T47D (cell line): ENCODE results near the gene PIKFYVE.

Source experiments
- DNase-seq, 2 experiments: peaks; one replicate each; pipeline versions ENCODE4 v3.0.0 to v3.0.0-alpha.2; 2011 to 2012; ENCODE audit warnings: low read depth in 1 of 2, low spot score in 1 of 2
- JUND ChIP-seq: IDR thresholded peaks from 2 replicates; pipeline ENCODE4 v1.6.1; 2012; ENCODE audit warnings: low read depth
- in situ Hi-C: cut with HindIII; loops from 2 replicates; pipeline ENCODE4 v1.10.0; 2016; ENCODE audit warnings: low sequenced_read_pairs, low pct_unique_long_range_greater_than_20kb

Gene PIKFYVE

GRCh38 chr2:208399201-208399600, 133.1 kb downstream of the PIKFYVE start:
- in situ Hi-C loops = no loop called here
- TF ChIP-seq JUND = no peak
- peak in 1 of 2 experiments; percentile 7 for DNase-seq

- no peak for DNase-seq
- in situ Hi-C loops = no loop called here
- no peak for TF ChIP-seq JUND
Observed at GRCh38 chr2:208406474-208407451, 140.7 kb downstream of the PIKFYVE start, which contains the start of gene PTH2R. Gene PTH2R, plus strand, starts transcription at chr2:208406792. Its CDS starts 252 bp downstream, at chr2:208407044.

GRCh38 chr2:208407667-208408066, 141.6 kb downstream of the PIKFYVE start:
- DNase-seq = peak; percentile 25 to 45
- in situ Hi-C loops = no loop called here
- TF ChIP-seq JUND = no peak
